ENCODE data around the gene CPAMD8.
A peak's percentile ranks its signal among the peaks of the same experiment; 100 is the strongest.

CPAMD8 gene

DNA sequence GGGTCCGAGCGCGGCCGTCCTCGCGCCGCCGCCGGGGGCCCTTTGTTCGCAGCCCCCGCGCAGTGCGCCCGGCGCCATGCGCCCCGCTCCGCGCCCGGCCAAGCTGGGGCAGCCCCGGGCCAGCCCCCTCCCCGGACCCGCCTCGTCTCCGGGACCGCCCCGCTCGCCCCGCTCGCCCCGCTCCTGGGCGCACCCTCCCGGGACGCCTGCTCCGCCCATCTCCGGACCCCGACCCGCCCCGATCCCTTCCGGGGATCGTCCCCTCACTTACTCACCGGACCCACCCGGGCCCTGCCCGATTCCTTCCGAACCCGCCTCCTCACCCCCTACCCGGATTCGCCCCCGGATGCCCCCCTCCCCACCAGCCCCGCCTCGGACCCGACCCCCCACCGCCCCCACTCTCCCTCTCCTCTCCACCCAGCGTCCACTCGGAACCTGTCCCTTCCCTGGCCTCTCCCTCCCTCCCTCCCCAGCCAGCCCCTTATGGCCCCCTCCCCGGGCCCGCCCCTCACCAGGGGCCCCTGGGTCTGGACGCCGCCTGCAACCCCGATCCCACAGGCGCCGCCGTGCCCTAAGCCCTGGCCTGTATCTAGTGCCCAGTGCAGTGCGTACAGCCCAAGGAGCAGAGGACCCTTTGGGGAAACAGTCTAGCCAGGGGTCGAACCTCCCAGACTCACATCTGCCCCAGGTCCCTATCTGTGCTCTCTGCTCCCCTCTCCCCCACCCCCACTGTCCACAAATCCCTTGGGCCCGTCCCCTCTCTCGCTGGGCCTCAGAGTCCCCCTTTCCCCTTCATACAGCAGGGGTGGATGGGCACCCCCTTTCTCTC lies at the start of gene CPAMD8:
CPAMD8 (minus strand) TSS at position 105 of the 829 bp plus-strand sequence. CDS start 168 bp downstream, outside the sequence.
- Histone ChIP-seq H3K36me3 (ENCODE audit: insufficient read depth, low read length) (no peaks in the 10 kb centered on the region), H3K4me1 (ENCODE audit: insufficient read depth, low read length) (no peaks in the 10 kb centered on the region), H3K27ac (ENCODE audit: low read depth, low read length) (no peak within 1 kb of the TSS), H3K4me3 (ENCODE audit: low read depth in 1 of 2, low read length in 2 of 2) (no peak within 1 kb of the TSS), H3K27me3 (ENCODE audit: control insufficient read depth in 1 of 2, insufficient read depth in 2 of 2, low read length in 2 of 2) (peaks cover 4 to 29% of the 10 kb centered on the region in 2 donors), H3K9me3 (ENCODE audit: low read length) (peaks cover 11% of the 10 kb centered on the region), H3K9ac (ENCODE audit: low read length) (no peak within 1 kb of the TSS)

DNA sequence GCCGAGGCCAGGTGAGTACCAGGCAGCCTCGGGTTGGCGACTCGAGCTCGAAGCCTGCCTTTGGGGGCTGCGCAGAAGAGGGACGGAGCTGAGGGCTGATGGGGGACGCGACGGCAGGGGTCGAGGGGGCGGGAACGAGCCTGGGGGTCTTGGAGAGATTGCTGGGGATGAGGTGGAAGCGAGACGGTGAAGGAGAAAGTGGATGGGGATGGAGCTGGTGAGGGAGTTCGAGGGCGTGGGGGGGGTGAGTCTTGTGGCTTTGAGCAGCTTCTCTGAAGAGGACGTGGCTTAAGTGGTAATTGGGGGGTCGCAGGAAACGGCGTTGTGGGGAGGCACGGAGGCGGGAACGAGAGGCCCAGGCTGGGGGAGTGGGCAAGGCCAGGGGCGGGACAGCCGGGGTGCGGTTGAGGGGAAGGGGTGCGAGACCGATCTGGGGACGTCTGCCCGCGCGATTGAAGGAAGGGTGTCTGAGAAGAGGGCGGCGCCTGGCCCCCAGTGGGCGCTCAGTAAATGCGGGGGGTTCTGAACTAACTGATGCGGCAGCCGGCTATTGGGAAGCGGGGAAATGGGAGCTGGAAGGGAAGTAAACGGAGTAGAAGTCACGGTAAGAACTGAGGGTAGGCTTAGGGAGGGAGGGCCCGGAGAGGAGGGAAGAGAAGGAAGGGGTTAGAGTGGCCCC lies 49.4 kb upstream of the CPAMD8 start:
- peaks cover 38% of the 10 kb centered on the region for H3K4me1 ChIP-seq (ENCODE audit: insufficient read depth, low read length)
- peak overlapping the region; percentile 70 to 80 for H3K4me3 ChIP-seq (ENCODE audit: low read depth in 1 of 2, low read length in 2 of 2)
- H3K9ac ChIP-seq (ENCODE audit: low read length) = peak overlapping the region; percentile 78
- no peaks in the 10 kb centered on the region for H3K27me3 ChIP-seq (ENCODE audit: control insufficient read depth in 1 of 2, insufficient read depth in 2 of 2, low read length in 2 of 2)
- H3K27ac ChIP-seq (ENCODE audit: low read depth, low read length) = peak overlapping the region; percentile 85
- no peaks in the 10 kb centered on the region for H3K9me3 ChIP-seq (ENCODE audit: low read length)
- peaks cover 6% of the 10 kb centered on the region for H3K36me3 ChIP-seq (ENCODE audit: insufficient read depth, low read length)

DNA sequence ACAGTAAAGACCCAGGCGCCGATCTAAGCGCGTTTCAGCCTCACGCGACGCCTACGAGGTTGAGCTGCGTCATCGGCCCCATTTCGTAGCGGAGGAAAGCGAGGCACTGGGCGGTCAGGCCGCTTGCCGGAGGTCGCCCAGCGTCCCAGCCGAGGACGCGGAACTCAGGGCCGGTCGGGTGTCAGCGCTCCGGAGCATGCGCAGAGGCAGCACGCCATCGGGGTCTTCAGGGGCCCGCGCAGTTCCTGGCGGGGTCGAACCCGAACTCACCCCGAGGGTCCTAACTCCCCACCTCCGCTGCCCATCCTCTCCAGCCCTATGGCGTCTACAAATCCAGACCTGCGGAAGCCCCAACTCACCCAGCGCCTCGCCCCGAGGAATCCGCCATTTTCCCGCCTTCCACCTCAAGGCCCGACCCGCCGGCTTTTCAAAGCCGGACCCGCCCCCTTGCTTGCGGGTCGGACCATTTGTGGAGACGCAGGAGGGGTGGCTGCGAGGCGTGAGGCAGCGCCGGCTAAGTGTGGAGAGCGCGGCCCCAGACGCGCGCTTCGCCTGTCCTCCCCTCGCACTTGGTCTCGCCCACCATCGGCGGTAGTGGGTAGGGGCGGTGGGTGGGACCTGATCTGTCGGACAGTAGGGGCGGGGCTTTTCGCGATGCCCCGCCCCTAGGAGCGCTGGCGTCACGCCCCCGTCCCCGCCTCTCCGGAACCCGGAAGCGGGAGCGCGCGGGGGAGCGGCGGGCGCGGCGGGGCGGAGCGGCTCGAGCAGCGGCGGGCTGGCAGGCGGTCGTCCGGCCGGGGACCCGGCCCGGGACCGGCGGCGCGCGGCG lies 48.6 kb upstream of the CPAMD8 start, which contains the start of the genes HAUS8 and MYO9B:
HAUS8 (minus strand) TSS at position 418 of the 829 bp plus-strand sequence; CDS start at position 388, 30 bp downstream.
MYO9B (plus strand) TSS at position 743 of the 829 bp plus-strand sequence. CDS start 25,941 bp downstream, outside the sequence.
- Histone ChIP-seq H3K9ac (ENCODE audit: low read length) (peak within 1 kb of the TSS; percentile 78), H3K4me1 (ENCODE audit: insufficient read depth, low read length) (peaks cover 32% of the 10 kb centered on the region), H3K9me3 (ENCODE audit: low read length) (no peaks in the 10 kb centered on the region), H3K27me3 (ENCODE audit: control insufficient read depth in 1 of 2, insufficient read depth in 2 of 2, low read length in 2 of 2) (no peaks in the 10 kb centered on the region), H3K36me3 (ENCODE audit: insufficient read depth, low read length) (peaks cover 7% of the 10 kb centered on the region), H3K4me3 (ENCODE audit: low read depth in 1 of 2, low read length in 2 of 2) (peak within 1 kb of the TSS; percentile 80), H3K27ac (ENCODE audit: low read depth, low read length) (peak within 1 kb of the TSS; percentile 85)

- peaks cover 30% of the 10 kb centered on the region for H3K4me1 ChIP-seq (ENCODE audit: insufficient read depth, low read length)
- peaks cover 7% of the 10 kb centered on the region for H3K36me3 ChIP-seq (ENCODE audit: insufficient read depth, low read length)
- H3K27ac ChIP-seq (ENCODE audit: low read depth, low read length) = peak overlapping the region; percentile 64
- no peaks in the 10 kb centered on the region for H3K27me3 ChIP-seq (ENCODE audit: control insufficient read depth in 1 of 2, insufficient read depth in 2 of 2, low read length in 2 of 2)
- no peaks in the 10 kb centered on the region for H3K9me3 ChIP-seq (ENCODE audit: low read length)
- peak overlapping the region; percentile 65 to 80 for H3K4me3 ChIP-seq (ENCODE audit: low read depth in 1 of 2, low read length in 2 of 2)
- H3K9ac ChIP-seq (ENCODE audit: low read length) = peak overlapping the region; percentile 53
Measured at GRCh38 chr19:17074634-17075034, 48.0 kb upstream of the CPAMD8 start.

DNA sequence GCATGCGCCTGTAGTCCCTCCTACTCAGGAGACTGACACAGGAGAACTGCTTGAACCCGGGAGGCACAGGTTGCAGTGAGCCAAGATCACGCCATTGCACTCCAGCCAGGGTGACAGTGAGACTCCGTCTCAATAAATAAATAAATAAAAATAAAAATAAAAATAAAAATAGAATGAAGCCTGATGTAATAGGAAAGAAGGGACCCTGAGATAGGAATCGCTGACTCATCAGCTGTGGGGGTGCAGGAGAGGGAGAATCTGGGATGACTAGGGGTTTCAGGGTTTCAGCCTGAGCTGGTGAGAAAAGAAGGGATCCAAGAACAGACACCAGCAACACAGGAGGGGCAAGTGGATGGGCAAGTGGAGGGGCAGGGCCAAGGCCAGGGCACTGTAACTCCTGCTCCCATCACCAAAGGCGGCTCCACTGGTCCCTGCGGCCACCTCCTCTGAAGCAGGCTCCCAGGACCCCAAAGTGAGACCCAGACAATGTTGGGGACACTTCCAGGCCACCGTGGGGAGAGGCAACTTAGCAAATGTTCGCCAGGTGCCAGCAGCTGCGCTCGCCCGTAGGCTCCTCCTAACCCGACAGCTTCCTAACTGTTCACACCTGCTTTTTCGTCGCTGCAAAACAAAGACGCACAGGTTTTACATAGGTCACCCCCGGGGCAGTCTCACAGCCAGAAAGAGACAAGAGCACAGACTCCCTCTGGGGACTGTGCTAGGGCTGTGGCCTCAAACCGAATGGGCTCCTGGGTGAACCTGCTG lies 47.4 kb upstream of the CPAMD8 start:
- peaks cover 28% of the 10 kb centered on the region for H3K4me1 ChIP-seq (ENCODE audit: insufficient read depth, low read length)
- peaks cover 7% of the 10 kb centered on the region for H3K36me3 ChIP-seq (ENCODE audit: insufficient read depth, low read length)
- H3K27ac ChIP-seq (ENCODE audit: low read depth, low read length) = no peak overlapping the region
- H3K9me3 ChIP-seq (ENCODE audit: low read length) = no peaks in the 10 kb centered on the region
- H3K9ac ChIP-seq (ENCODE audit: low read length) = peak overlapping the region; percentile 53
- H3K27me3 ChIP-seq (ENCODE audit: control insufficient read depth in 1 of 2, insufficient read depth in 2 of 2, low read length in 2 of 2) = no peaks in the 10 kb centered on the region
- peak overlapping the region; percentile 65 to 80 for H3K4me3 ChIP-seq (ENCODE audit: low read depth in 1 of 2, low read length in 2 of 2)

- Histone ChIP-seq H3K27me3 (ENCODE audit: control insufficient read depth in 1 of 2, insufficient read depth in 2 of 2, low read length in 2 of 2) (no peaks in the 10 kb centered on the region), H3K4me1 (ENCODE audit: insufficient read depth, low read length) (peaks cover 14% of the 10 kb centered on the region), H3K4me3 (ENCODE audit: low read depth in 1 of 2, low read length in 2 of 2) (no peak overlapping the region), H3K9me3 (ENCODE audit: low read length) (no peaks in the 10 kb centered on the region), H3K36me3 (ENCODE audit: insufficient read depth, low read length) (peaks cover 7% of the 10 kb centered on the region), H3K9ac (ENCODE audit: low read length) (no peak overlapping the region), H3K27ac (ENCODE audit: low read depth, low read length) (no peak overlapping the region)
Measured at GRCh38 chr19:17070912-17071311, 44.3 kb upstream of the CPAMD8 start.

- Histone ChIP-seq H3K27me3 (ENCODE audit: control insufficient read depth in 1 of 2, insufficient read depth in 2 of 2, low read length in 2 of 2) (no peaks in the 10 kb centered on the region), H3K27ac (ENCODE audit: low read depth, low read length) (no peak overlapping the region), H3K4me3 (ENCODE audit: low read depth in 1 of 2, low read length in 2 of 2) (no peak overlapping the region), H3K4me1 (ENCODE audit: insufficient read depth, low read length) (peaks cover 14% of the 10 kb centered on the region), H3K9me3 (ENCODE audit: low read length) (no peaks in the 10 kb centered on the region), H3K9ac (ENCODE audit: low read length) (no peak overlapping the region), H3K36me3 (ENCODE audit: insufficient read depth, low read length) (peaks cover 7% of the 10 kb centered on the region)
Measured at GRCh38 chr19:17070421-17070820, 43.8 kb upstream of the CPAMD8 start.

DNA sequence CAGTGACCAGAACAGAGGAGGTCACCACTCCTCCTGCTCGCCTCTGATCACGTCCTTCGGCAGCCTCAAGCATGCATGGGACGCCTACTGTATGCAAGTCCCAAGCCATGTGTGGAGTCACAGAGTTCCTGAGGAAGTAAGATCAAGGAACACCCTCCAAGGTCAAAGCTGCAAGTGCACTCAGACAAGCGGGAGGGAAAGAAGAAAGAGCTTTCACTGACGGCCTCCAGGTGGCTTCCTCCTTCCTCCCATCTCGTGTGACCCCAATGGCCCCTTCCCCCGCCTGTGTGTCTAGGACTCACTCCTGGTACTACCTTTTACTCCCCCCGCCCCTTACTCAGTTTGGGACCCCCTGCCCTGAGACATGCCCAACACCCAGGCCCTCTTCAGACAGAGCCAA lies 42.6 kb upstream of the CPAMD8 start:
- peaks cover 7% of the 10 kb centered on the region for H3K36me3 ChIP-seq (ENCODE audit: insufficient read depth, low read length)
- peaks cover 8% of the 10 kb centered on the region for H3K4me1 ChIP-seq (ENCODE audit: insufficient read depth, low read length)
- no peak overlapping the region for H3K27ac ChIP-seq (ENCODE audit: low read depth, low read length)
- H3K9me3 ChIP-seq (ENCODE audit: low read length) = no peaks in the 10 kb centered on the region
- no peak overlapping the region for H3K9ac ChIP-seq (ENCODE audit: low read length)
- H3K27me3 ChIP-seq (ENCODE audit: control insufficient read depth in 1 of 2, insufficient read depth in 2 of 2, low read length in 2 of 2) = no peaks in the 10 kb centered on the region
- H3K4me3 ChIP-seq (ENCODE audit: low read depth in 1 of 2, low read length in 2 of 2) = no peak overlapping the region

- H3K4me3 ChIP-seq (ENCODE audit: low read depth in 1 of 2, low read length in 2 of 2) = no peak overlapping the region
- H3K9ac ChIP-seq (ENCODE audit: low read length) = no peak overlapping the region
- H3K27me3 ChIP-seq (ENCODE audit: control insufficient read depth in 1 of 2, insufficient read depth in 2 of 2, low read length in 2 of 2) = no peaks in the 10 kb centered on the region
- no peaks in the 10 kb centered on the region for H3K9me3 ChIP-seq (ENCODE audit: low read length)
- H3K36me3 ChIP-seq (ENCODE audit: insufficient read depth, low read length) = peaks cover 14% of the 10 kb centered on the region
- no peak overlapping the region for H3K27ac ChIP-seq (ENCODE audit: low read depth, low read length)
- peaks cover 5% of the 10 kb centered on the region for H3K4me1 ChIP-seq (ENCODE audit: insufficient read depth, low read length)
Measured at GRCh38 chr19:17063428-17063827, 36.8 kb upstream of the CPAMD8 start.

DNA sequence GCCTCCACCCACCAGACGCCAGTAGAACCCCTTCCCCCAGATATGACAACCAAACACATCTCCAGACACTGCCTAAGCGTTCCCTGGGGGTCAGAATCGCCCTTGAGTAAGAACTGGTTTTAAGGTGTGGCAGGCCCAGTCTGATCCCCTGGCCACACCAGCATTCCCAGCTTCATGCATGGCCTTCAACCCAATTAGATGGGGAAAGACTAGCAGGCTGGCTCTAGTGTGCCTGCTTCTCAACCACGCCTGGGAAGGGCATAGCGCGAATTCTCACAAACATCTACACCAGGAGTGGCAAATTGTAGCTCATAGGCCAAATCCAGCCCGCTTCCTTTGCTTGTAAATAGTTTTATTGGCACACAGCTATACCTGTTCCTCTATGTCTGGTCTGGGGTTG lies 35.1 kb upstream of the CPAMD8 start:
- Histone ChIP-seq H3K27ac (ENCODE audit: low read depth, low read length) (no peak overlapping the region), H3K9me3 (ENCODE audit: low read length) (peaks cover 5% of the 10 kb centered on the region), H3K27me3 (ENCODE audit: control insufficient read depth in 1 of 2, insufficient read depth in 2 of 2, low read length in 2 of 2) (no peaks in the 10 kb centered on the region), H3K4me3 (ENCODE audit: low read depth in 1 of 2, low read length in 2 of 2) (no peak overlapping the region), H3K9ac (ENCODE audit: low read length) (no peak overlapping the region), H3K36me3 (ENCODE audit: insufficient read depth, low read length) (peaks cover 27% of the 10 kb centered on the region), H3K4me1 (ENCODE audit: insufficient read depth, low read length) (no peaks in the 10 kb centered on the region)
